ENCODE data around the gene SIVA1. TPM values are rescaled to one million over a fixed set of nuclear protein-coding genes. Genes with fewer than 3 reads are reported as not detected.

Gene SIVA1
- total and polyA plus RNA-seq, 9 of the 15 experiments (the other 6 are each of a cell fraction or from before 2014, with no cell fraction given) = 4.2 to 186 (median 54.2) TPM

DNA sequence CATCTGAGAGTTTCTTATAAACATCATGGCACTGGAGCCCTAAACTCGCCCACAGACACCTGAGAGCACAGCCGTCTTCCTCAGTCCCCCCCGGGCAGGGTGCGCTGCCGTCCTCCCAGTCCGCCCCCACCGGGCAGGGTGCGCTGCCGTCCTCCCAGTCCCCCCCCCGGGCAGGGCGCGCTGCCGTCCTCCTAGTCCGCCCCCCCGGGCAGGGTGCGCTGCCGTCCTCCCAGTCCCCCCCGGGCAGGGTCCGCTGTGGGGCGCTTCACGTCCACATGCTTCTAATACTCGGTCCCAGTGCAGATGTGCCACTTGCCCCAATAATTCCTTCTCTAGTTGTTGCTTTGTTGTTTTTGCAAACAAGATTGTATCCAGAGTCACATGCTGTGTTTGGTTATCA is 35.8 kb upstream of the SIVA1 start (continued):
- TF ChIP-seq, protein P1, sequence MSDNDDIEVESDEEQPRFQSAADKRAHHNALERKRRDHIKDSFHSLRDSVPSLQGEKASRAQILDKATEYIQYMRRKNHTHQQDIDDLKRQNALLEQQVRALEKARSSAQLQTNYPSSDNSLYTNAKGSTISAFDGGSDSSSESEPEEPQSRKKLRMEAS (CRISPR knock-in tag; IDR thresholded peaks at IDR 0.05) = no peak
- TF ChIP-seq BACH1 (tag; IDR thresholded peaks at IDR 0.05) = no peak
- no peak for TF ChIP-seq CSDE1 (IDR thresholded peaks at IDR 0.05)
- no peak for TF ChIP-seq RHOXF2B (CRISPR knock-in tag; conservative IDR thresholded peaks at IDR 0.05)
- TF ChIP-seq NFIX (CRISPR knock-in tag; IDR thresholded peaks at IDR 0.05; ENCODE audit: low read depth) = no peak
- TF ChIP-seq, protein P2, sequence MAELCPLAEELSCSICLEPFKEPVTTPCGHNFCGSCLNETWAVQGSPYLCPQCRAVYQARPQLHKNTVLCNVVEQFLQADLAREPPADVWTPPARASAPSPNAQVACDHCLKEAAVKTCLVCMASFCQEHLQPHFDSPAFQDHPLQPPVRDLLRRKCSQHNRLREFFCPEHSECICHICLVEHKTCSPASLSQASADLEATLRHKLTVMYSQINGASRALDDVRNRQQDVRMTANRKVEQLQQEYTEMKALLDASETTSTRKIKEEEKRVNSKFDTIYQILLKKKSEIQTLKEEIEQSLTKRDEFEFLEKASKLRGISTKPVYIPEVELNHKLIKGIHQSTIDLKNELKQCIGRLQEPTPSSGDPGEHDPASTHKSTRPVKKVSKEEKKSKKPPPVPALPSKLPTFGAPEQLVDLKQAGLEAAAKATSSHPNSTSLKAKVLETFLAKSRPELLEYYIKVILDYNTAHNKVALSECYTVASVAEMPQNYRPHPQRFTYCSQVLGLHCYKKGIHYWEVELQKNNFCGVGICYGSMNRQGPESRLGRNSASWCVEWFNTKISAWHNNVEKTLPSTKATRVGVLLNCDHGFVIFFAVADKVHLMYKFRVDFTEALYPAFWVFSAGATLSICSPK (IDR thresholded peaks at IDR 0.05; ENCODE audit: borderline replicate concordance) = no peak
- TF ChIP-seq TCF3 (CRISPR knock-in tag; IDR thresholded peaks at IDR 0.05) = no peak
- TF ChIP-seq, protein P3, sequence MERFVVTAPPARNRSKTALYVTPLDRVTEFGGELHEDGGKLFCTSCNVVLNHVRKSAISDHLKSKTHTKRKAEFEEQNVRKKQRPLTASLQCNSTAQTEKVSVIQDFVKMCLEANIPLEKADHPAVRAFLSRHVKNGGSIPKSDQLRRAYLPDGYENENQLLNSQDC (CRISPR knock-in tag; IDR thresholded peaks at IDR 0.05) = no peak
- TF ChIP-seq XRCC4 (IDR thresholded peaks at IDR 0.05; ENCODE audit: extremely low read depth, insufficient read depth, insufficient read length) = no peak
- no peak for TF ChIP-seq ZNF239 (CRISPR knock-in tag; IDR thresholded peaks at IDR 0.05)

DNA sequence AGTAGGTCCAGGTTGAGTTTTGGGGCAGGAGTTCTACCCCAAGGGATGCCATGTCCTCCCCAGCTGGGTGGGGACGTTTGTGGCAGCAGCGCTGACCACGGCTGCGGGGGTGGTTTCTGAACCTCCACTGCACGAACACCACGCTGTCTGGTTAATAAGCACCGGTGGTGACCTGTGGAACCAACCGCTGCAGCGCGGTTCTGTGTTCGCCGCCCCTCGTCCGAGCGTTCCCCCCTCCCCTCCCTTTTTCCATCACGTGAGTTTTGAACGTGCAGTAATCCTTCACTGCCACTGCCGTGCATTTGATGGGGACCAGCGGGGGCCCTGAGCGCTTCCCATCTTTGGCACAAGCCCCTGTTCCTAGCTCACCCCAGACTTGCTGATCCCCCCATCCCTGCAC is 35.3 kb upstream of the SIVA1 start:
- intact Hi-C loops (cut with micrococcal nuclease) (no loop called here), in situ Hi-C loops (cut with MboI) (no loop called here)
- Histone ChIP-seq H2AFZ (ENCODE audit: low read depth, low read length) (no peak overlapping the region), H3K36me3 (ENCODE audit: control insufficient read depth, insufficient read depth, low read length) (peaks cover 3% of the 10 kb centered on the region; the same call in 1 of the 3 replicates), H3K9me3 (replicated peaks; ENCODE audit: control insufficient read depth, insufficient read depth, low read depth, low read length) (no peaks in the 10 kb centered on the region), H3K9ac (ENCODE audit: insufficient read depth in 1 of 2, low read depth in 2 of 2, low read length in 2 of 2) (no peak overlapping the region; a peak in 1 of 4 replicates), H3K79me2 (ENCODE audit: control insufficient read depth, insufficient read depth, low read length) (no peaks in the 10 kb centered on the region), H4K20me1 (replicated peaks; ENCODE audit: control insufficient read depth, insufficient read depth, low read length) (peaks cover 3% of the 10 kb centered on the region; the same call in 1 of the 2 replicates), H3K27ac (ENCODE audit: extremely low read depth, low read depth, low read length) (no peak overlapping the region), H3K4me1 (replicated peaks in 1 of 2; ENCODE audit: control insufficient read depth in 2 of 2, insufficient read depth in 2 of 2, low read length in 2 of 2) (peaks cover 0 to 43% of the 10 kb centered on the region in 2 experiments; a peak in 2 of 5 replicates), H3K9me1 (ENCODE audit: control insufficient read depth, insufficient read depth, low read length) (no peaks in the 10 kb centered on the region), H3K27me3 (ENCODE audit: control insufficient read depth in 2 of 2, insufficient read depth in 2 of 2, low read length in 2 of 2) (no peaks in the 10 kb centered on the region), H3K4me3 (no peak overlapping the region), H3K4me2 (ENCODE audit: insufficient read depth, low read length) (no peak overlapping the region)
- ChIA-PET CTCF (ENCODE audit: low intra/inter-chr PET ratio) (no interaction called here), POLR2A (no interaction called here)
- 46% methylated on average over 4 of the region's 20 CpGs for WGBS (ENCODE audit: insufficient coverage, low coverage, missing lambda C conversion rate)
- no TSS peak for BruUV-seq (replicated peaks)
- no peak for DNase-seq (ENCODE audit: extremely low read depth in 1 of 4, low spot score in 3 of 4)
- FAIRE-seq = no peak
- no peak for TF ChIP-seq MTA3 (IDR thresholded peaks at IDR 0.05; ENCODE audit: borderline replicate concordance)
- TF ChIP-seq, protein P4, sequence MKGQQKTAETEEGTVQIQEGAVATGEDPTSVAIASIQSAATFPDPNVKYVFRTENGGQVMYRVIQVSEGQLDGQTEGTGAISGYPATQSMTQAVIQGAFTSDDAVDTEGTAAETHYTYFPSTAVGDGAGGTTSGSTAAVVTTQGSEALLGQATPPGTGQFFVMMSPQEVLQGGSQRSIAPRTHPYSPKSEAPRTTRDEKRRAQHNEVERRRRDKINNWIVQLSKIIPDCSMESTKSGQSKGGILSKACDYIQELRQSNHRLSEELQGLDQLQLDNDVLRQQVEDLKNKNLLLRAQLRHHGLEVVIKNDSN (CRISPR knock-in tag; IDR thresholded peaks at IDR 0.05) = peak; percentile 37; the same call in 1 of the 2 replicates
- TF ChIP-seq BHLHE40 (IDR thresholded peaks at IDR 0.05; ENCODE audit: low read length) = peak; percentile 52
- no peak for ATAC-seq

Measured in K562 (cell line).